GM12864 (cell line): ENCODE measurements around the gene NACAD.

Source experiments
- DNase-seq: peaks from one replicate; pipeline ENCODE4 v3.0.0-alpha.2; 2011; ENCODE audit warnings: low read depth
- H3K4me3 ChIP-seq: 2 replicates; pipeline ENCODE4 v1.5.1; 2011; ENCODE audit warnings: mild to moderate bottlenecking, low read depth, low read length, control low read depth
- TF ChIP-seq, protein P1 (sequence below): IDR thresholded peaks from 2 replicates; pipeline ENCODE4 v1.5.1; 2011; ENCODE audit warnings: low read depth, mild to moderate bottlenecking, moderate library complexity, low read length, control low read depth, inconsistent platforms; ENCODE audit errors: missing control alignments

The NACAD gene

DNA sequence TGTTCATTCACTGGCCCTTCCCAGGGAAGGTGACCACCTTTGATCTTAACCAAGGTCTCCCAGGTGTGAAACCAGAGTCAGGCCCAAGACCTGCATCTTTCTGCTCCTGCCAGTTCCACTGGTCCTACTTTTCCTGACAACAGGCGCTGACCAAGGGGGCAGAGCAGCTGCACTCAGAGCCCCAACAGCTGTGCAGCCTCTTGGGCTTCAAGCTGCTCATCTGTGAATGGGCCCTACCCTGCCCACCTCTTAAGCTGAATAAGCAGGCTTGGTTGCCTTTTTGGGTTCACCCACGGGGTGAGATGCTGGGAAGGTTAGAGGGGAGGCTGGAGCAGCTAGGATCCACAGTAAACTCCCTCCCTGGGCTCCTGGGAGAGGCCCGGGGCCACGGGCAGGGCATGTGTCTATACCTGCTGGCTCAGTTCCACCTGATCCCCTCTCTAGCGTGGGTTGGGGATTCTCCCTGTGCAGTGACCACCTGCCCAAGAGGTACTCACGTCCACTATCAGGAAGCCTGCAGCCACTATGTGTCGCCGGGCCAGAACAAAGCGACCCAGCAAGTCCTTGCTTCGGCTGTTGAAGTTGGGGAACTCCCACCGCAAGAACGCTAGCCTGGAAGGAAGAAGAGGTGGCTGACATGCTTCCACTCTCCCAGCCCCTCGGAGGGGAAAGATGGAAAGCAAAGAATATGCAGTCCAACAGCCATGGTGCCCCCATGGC is 12.2 kb upstream of the NACAD start:
- DNase-seq = no peak
- TF ChIP-seq, protein P1, sequence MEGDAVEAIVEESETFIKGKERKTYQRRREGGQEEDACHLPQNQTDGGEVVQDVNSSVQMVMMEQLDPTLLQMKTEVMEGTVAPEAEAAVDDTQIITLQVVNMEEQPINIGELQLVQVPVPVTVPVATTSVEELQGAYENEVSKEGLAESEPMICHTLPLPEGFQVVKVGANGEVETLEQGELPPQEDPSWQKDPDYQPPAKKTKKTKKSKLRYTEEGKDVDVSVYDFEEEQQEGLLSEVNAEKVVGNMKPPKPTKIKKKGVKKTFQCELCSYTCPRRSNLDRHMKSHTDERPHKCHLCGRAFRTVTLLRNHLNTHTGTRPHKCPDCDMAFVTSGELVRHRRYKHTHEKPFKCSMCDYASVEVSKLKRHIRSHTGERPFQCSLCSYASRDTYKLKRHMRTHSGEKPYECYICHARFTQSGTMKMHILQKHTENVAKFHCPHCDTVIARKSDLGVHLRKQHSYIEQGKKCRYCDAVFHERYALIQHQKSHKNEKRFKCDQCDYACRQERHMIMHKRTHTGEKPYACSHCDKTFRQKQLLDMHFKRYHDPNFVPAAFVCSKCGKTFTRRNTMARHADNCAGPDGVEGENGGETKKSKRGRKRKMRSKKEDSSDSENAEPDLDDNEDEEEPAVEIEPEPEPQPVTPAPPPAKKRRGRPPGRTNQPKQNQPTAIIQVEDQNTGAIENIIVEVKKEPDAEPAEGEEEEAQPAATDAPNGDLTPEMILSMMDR = no peak
- no peak overlapping the region for H3K4me3 ChIP-seq

DNA sequence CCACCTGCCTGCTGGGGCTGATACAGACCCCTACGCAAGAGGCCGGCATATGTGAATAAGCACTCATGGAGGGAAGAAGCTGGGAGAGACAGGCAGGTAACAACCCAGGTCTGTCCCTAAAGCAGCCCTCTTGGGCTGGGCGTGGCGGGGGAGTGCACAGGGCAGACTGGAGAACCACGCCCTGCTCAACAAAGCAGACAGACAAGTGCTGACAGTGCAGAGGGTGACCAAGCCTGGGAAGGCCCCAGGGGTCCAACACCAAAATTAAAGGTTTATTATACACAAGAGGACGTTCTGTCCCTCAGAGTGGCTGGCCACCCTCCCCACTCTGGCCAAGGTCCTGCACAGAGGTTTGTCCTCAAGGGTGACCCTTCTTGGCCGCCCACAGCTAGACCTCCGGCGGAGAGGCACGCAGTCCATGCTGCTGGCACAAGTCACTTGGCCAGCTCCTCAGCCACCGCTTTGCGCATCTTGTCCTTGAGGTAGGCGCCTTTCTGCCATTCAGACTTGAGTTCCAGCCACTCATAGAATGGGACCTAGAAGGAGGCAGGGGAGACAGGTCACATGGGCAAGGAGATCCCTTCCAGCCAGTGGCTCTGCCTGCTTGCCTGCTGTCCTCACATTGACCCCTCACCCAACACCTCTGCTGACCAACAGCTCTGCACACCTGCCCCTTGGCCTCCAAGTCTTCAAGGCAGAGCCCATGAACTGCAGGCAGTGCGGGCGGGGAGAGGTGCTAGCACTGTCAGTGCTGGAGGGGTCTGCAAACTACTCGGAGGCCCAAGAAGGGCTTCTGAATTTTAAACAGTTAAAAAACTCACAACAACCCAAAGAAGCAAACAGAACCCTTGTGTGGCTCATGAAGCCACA is 11.4 kb upstream of the NACAD start:
- H3K4me3 ChIP-seq = no peak overlapping the region
- TF ChIP-seq, protein P1 = no peak
- DNase-seq = no peak

DNA sequence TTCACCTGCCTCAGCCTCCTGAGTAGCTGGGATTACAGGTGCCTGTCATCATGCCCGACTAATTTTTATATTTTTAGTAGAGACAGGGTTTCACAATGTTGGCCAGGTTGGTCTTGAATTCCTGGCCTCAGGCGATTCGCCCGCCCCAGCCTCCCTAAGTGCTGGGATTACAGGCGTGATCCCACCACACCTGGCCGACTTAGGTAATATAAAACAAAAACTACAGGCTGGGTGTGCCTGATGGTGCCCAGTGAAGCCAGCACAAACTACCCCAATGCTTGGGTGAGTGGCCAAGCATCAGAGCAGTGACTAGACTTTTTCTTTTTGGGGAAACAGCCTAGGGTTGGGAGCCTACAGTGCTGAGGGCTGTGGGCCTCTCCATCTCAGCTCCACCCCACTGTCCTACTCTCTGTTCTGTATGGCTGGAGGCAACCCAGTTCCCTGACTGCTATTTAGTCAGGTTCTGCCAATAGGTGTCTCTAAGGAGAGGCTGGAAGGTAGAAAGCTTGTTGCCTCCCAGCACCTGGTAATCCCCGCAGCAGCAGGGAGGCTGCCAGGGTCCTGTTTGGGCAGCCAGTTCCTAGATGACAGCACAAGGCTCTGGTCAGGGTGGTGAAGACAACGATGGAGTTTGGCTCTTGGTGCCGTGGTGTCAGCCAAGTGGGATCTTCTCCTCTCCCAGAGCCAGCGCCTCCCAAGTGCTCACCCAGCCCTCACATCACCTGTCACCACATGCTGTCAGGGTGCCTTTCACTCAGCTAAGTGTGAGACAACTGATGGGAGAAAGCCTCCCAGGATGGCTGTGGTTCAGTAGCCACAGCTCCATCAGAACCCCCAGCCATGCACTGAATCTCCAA is 10.4 kb upstream of the NACAD start:
- DNase-seq = no peak
- TF ChIP-seq, protein P1 = no peak
- no peak overlapping the region for H3K4me3 ChIP-seq

DNA sequence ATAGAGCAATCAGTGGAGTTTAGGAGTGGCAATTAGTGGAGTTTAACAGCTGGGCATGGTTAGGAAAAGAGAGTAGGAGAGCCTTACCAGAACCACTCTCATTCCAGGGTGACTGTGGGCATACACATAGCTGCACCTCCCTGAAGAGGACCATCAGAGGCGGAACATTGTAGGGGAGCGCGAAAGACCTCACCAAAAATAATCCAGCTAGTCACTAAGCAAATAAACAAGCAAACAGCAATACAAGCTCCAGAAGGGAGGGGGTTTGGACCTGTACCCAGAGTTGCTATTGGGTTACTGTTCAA is 4.1 kb upstream of the NACAD start:
- TF ChIP-seq, protein P1 = no peak
- no peak for DNase-seq
- no peak overlapping the region for H3K4me3 ChIP-seq

DNA sequence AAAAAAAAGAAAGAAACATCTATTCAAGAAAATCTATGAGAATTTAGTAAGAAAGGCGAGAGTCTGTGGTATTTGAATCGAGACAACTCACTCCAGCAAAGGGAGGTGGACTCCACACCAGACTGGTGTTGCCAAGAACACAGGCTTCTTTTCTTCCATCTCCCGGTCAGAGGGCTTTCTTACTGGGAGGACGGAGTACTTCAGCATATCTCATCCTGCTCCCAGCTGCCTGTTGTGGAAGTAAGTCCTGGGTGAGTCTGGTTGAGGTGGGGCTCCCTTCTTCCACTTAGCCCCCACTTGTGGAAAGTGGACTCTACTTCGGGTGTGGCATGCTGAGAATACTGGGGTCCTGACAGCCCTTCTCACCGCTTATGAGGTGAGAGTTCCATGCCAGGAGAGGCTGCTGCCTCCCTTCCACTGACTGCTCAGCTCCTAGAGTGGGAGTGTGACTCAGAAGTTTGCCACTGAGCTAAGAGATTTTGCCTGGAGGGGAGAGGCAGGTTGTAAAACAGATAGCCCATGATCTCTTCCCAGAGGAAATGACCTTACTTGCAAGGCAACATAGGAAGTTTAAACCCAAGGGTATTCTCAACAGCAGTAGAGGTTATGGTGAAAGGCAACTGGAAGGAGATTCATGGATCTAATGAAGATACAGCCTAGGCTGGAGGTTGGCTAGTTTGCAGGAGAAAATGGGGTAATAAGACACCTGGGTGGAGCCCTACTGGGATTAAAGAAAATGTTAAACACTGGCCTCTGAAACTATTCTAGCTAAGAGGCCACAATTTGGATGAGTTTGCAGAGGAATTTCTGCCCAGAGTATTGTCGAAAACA is 3.5 kb upstream of the NACAD start:
- TF ChIP-seq, protein P1 = no peak
- DNase-seq = no peak
- no peak overlapping the region for H3K4me3 ChIP-seq

DNA sequence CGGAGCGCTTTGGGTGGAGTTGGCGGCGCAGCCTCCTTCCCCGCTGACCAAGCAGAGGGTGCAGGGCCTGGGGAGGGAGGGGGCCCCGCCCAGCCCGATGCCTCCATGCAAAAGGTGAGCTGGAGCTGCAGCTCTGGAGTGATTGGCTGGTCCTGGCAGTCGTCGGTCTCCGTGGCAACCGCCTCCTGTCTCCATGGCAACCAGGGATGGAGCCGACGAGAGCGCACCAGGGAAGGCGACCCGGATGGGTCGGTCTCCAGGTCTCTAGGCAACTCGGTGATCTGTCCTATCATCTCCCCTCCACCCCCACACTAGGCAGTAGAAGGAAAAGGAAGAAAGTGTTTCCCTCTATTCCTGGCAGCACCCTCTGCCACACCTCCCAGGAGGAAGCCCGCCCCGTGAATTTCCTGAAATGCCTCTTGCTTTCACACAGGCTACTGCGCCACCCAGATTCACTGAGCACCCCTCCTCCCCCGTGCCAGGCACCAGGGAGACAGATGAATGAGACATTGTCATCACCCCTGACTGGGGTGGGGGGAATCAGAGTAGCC is 647 bp upstream of the NACAD start:
- H3K4me3 ChIP-seq = no peak overlapping the region
- TF ChIP-seq, protein P1 = no peak
- no peak for DNase-seq
